HEK293 (cell line): Measurements from ENCODE around the gene DMD.

ENCODE experiments used
- CTCF ChIA-PET: fragments of 350-600 bp; formaldehyde crosslinking; extraction: SDS; loops from one replicate; lab custom pipeline; 2021; ENCODE audit warnings: antibody characterized with exemption; lab: Yijun Ruan, JAX
- POLR2A ChIA-PET: fragments of 300-600 bp; formaldehyde crosslinking; extraction: SDS; loops from one replicate; lab custom pipeline; 2020; ENCODE audit warnings: antibody characterized with exemption, inconsistent platforms; lab: Yijun Ruan, JAX
- H3K27ac ChIP-seq: fragments of 200-500 bp; sonication (Bioruptor generic); 2 replicates; pipeline ENCODE4 v1.5.1; 2014; ENCODE audit warnings: low read depth, low read length, control low read depth, inconsistent platforms; ENCODE audit errors: extremely low read depth
- H3K36me3 ChIP-seq, 2 experiments: fragments of 200-500 bp in 1 of 2; sonication (Bioruptor generic) in 1 of 2; 1 replicate in 1 of 2; 2 replicates in 1 of 2; pipeline ENCODE4 v1.5.1; 2014 to 2017; ENCODE audit warnings: inconsistent platforms in 2 of 2, low read length in 2 of 2; ENCODE audit not compliant: control insufficient read depth in 2 of 2, insufficient read depth in 1 of 2
- H3K4me1 ChIP-seq: fragments of 200-500 bp; sonication (Bioruptor generic); 2 replicates; pipeline ENCODE4 v1.5.1; 2014; ENCODE audit warnings: mild to moderate bottlenecking, low read length, inconsistent platforms; ENCODE audit not compliant: control insufficient read depth, insufficient read depth
- H3K4me3 ChIP-seq: 2 replicates; pipeline ENCODE4 v1.5.1; 2011; ENCODE audit warnings: low read depth, mild to moderate bottlenecking, control low read depth, low read length, moderate library complexity
- H3K9me3 ChIP-seq: fragments of 200-500 bp; sonication (Bioruptor generic); 2 replicates; pipeline ENCODE4 v1.5.1; 2014; ENCODE audit warnings: low read depth, low read length, inconsistent platforms; ENCODE audit not compliant: control insufficient read depth, insufficient read depth
- GLI2 ChIP-seq: fragments of 450-650 bp; formaldehyde crosslinking; IDR thresholded peaks from 2 replicates; pipeline ENCODE4; 2017; ENCODE audit warnings: missing biosample characterization, missing genetic modification characterization, low read depth, borderline replicate concordance
- PRDM4 ChIP-seq: fragments of 450-650 bp; formaldehyde crosslinking; IDR thresholded peaks from 2 replicates; pipeline ENCODE4 v1.5.1; 2017; ENCODE audit warnings: missing biosample characterization, missing genetic modification characterization
- SP2 ChIP-seq: fragments of 450-650 bp; formaldehyde crosslinking; IDR thresholded peaks from 2 replicates; pipeline ENCODE4 v1.5.1; 2016; ENCODE audit warnings: missing biosample characterization, missing genetic modification characterization
- SP7 ChIP-seq: fragments of 450-650 bp; formaldehyde crosslinking; IDR thresholded peaks from 2 replicates; pipeline ENCODE4 v1.5.1; 2016; ENCODE audit warnings: missing biosample characterization, missing genetic modification characterization
- WT1 ChIP-seq: fragments of 450-650 bp; formaldehyde crosslinking; IDR thresholded peaks from 2 replicates; pipeline ENCODE4 v1.5.1; 2016; ENCODE audit warnings: missing biosample characterization, missing genetic modification characterization
- ZFP41 ChIP-seq: fragments of 450-650 bp; formaldehyde crosslinking; IDR thresholded peaks from 2 replicates; pipeline ENCODE4 v1.5.1; 2016; ENCODE audit warnings: missing biosample characterization, missing genetic modification characterization, borderline replicate concordance
- ZIC2 ChIP-seq: fragments of 450-650 bp; formaldehyde crosslinking; IDR thresholded peaks from 2 replicates; pipeline ENCODE4 v1.5.1; 2016; ENCODE audit warnings: missing biosample characterization, missing genetic modification characterization
- ZNF133 ChIP-seq: fragments of 450-650 bp; formaldehyde crosslinking; IDR thresholded peaks from 2 replicates; pipeline ENCODE4 v1.5.1; 2016; ENCODE audit warnings: missing biosample characterization, missing genetic modification characterization
- ZNF155 ChIP-seq: fragments of 450-650 bp; formaldehyde crosslinking; IDR thresholded peaks from 2 replicates; pipeline ENCODE4 v1.5.1; 2016; ENCODE audit warnings: missing biosample characterization, missing genetic modification characterization
- ZNF169 ChIP-seq: fragments of 450-650 bp; formaldehyde crosslinking; IDR thresholded peaks from 2 replicates; pipeline ENCODE4 v1.5.1; 2016; ENCODE audit warnings: missing biosample characterization, missing genetic modification characterization
- ZNF175 ChIP-seq: fragments of 450-650 bp; formaldehyde crosslinking; IDR thresholded peaks from 2 replicates; pipeline ENCODE4 v1.5.1; 2016; ENCODE audit warnings: missing biosample characterization, missing genetic modification characterization
- ZNF18 ChIP-seq: fragments of 450-650 bp; formaldehyde crosslinking; IDR thresholded peaks from 2 replicates; pipeline ENCODE4 v1.5.1; 2016; ENCODE audit warnings: missing biosample characterization, missing genetic modification characterization
- ZNF362 ChIP-seq: fragments of 450-650 bp; formaldehyde crosslinking; IDR thresholded peaks from 2 replicates; pipeline ENCODE4 v1.5.1; 2016; ENCODE audit warnings: missing biosample characterization, missing genetic modification characterization
- ZNF366 ChIP-seq: fragments of 450-650 bp; formaldehyde crosslinking; conservative IDR thresholded peaks from 2 replicates; pipeline ENCODE4 v1.5.1; 2016; ENCODE audit warnings: missing biosample characterization, missing genetic modification characterization
- ZNF585B ChIP-seq: fragments of 450-650 bp; formaldehyde crosslinking; IDR thresholded peaks from 2 replicates; pipeline ENCODE4 v1.5.1; 2016; ENCODE audit warnings: missing biosample characterization, missing genetic modification characterization
- ZNF626 ChIP-seq: fragments of 450-650 bp; sonication (Bioruptor Pico); formaldehyde crosslinking; IDR thresholded peaks from 2 replicates; pipeline ENCODE4 v1.5.1; 2018; ENCODE audit warnings: missing biosample characterization, missing genetic modification characterization, inconsistent platforms
- TF ChIP-seq, protein P1 (sequence below): fragments of 450-650 bp; formaldehyde crosslinking; IDR thresholded peaks from 2 replicates; pipeline ENCODE4 v1.5.1; 2016; ENCODE audit warnings: missing biosample characterization, missing genetic modification characterization, borderline replicate concordance
- TF ChIP-seq, protein P2 (sequence below): fragments of 450-650 bp; IDR thresholded peaks from 2 replicates; pipeline ENCODE4 v1.5.1; 2018; ENCODE audit warnings: missing biosample characterization, mild to moderate bottlenecking, missing genetic modification characterization
- TF ChIP-seq, protein P3 (sequence below): fragments of 450-650 bp; formaldehyde crosslinking; IDR thresholded peaks from 2 replicates; pipeline ENCODE4 v1.5.1; 2016; ENCODE audit warnings: missing biosample characterization, missing genetic modification characterization

DMD gene

GRCh38 chrX:33194289-33194688 lies 17.1 kb downstream of the DMD start (continued):
- TF ChIP-seq PRDM4 = no peak
- no peak for TF ChIP-seq SP7
- TF ChIP-seq ZFP41 (tag by site-specific recombination) = no peak
- TF ChIP-seq, protein P1, sequence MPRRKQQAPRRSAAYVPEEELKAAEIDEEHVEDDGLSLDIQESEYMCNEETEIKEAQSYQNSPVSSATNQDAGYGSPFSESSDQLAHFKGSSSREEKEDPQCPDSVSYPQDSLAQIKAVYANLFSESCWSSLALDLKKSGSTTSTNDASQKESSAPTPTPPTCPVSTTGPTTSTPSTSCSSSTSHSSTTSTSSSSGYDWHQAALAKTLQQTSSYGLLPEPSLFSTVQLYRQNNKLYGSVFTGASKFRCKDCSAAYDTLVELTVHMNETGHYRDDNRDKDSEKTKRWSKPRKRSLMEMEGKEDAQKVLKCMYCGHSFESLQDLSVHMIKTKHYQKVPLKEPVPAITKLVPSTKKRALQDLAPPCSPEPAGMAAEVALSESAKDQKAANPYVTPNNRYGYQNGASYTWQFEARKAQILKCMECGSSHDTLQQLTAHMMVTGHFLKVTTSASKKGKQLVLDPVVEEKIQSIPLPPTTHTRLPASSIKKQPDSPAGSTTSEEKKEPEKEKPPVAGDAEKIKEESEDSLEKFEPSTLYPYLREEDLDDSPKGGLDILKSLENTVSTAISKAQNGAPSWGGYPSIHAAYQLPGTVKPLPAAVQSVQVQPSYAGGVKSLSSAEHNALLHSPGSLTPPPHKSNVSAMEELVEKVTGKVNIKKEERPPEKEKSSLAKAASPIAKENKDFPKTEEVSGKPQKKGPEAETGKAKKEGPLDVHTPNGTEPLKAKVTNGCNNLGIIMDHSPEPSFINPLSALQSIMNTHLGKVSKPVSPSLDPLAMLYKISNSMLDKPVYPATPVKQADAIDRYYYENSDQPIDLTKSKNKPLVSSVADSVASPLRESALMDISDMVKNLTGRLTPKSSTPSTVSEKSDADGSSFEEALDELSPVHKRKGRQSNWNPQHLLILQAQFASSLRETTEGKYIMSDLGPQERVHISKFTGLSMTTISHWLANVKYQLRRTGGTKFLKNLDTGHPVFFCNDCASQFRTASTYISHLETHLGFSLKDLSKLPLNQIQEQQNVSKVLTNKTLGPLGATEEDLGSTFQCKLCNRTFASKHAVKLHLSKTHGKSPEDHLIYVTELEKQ = no peak
- no peak for TF ChIP-seq ZNF155 (tag by site-specific recombination)
- TF ChIP-seq ZNF175 (tag by site-specific recombination) = no peak
- no peak for TF ChIP-seq ZNF133 (tag by site-specific recombination)

- no peaks in the 10 kb centered on the region for H3K4me1 ChIP-seq
- ChIA-PET POLR2A (no interaction called here), CTCF (interaction anchor here (0.6 kb wide), 1 partner anchor 1221 kb away, joined by 3 read pairs; no protein-coding TSS in a partner anchor)
- no peak overlapping the region for H3K27ac ChIP-seq
- H3K9me3 ChIP-seq = no peaks in the 10 kb centered on the region
- no peak for TF ChIP-seq WT1
- TF ChIP-seq ZNF362 (tag by site-specific recombination) = no peak
- TF ChIP-seq ZNF133 (tag by site-specific recombination) = no peak
- H3K4me3 ChIP-seq = no peak overlapping the region
- H3K36me3 ChIP-seq = no peaks in the 10 kb centered on the region
These were observed 21.3 kb downstream of the DMD start for GRCh38 chrX:33190016-33190415.

DNA sequence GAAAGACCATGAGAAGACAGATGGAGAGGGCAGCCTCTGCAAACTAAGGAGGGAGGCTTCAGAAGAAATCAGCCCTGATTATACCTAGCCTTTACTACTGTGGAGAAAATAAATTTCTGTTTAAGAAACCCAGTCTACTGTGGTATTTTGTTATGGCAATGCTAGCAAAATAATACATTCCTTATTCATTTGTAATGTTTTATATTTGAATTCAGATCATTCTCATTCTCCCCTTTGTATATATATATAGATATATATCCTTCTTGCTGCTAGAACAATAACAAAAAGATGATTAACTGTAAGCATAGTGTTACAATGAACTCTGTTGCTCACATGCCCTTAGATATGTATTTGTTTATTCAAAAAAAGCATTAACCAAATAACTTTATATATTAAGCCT lies 22.5 kb downstream of the DMD start:
- no peaks in the 10 kb centered on the region for H3K36me3 ChIP-seq
- ChIA-PET POLR2A (no interaction called here), CTCF (no interaction called here)
- H3K9me3 ChIP-seq = no peaks in the 10 kb centered on the region
- H3K4me3 ChIP-seq = no peak overlapping the region
- no peaks in the 10 kb centered on the region for H3K4me1 ChIP-seq
- no peak overlapping the region for H3K27ac ChIP-seq
- TF ChIP-seq ZIC2 (tag by site-specific recombination) (no peak), SP2 (no peak), GLI2 (tag by site-specific recombination) (no peak), ZNF169 (no peak), ZNF366 (no peak), ZNF585B (tag by site-specific recombination) (no peak), ZNF626 (tag by site-specific recombination) (no peak), ZNF18 (tag by site-specific recombination) (no peak)
- TF ChIP-seq, protein P2, sequence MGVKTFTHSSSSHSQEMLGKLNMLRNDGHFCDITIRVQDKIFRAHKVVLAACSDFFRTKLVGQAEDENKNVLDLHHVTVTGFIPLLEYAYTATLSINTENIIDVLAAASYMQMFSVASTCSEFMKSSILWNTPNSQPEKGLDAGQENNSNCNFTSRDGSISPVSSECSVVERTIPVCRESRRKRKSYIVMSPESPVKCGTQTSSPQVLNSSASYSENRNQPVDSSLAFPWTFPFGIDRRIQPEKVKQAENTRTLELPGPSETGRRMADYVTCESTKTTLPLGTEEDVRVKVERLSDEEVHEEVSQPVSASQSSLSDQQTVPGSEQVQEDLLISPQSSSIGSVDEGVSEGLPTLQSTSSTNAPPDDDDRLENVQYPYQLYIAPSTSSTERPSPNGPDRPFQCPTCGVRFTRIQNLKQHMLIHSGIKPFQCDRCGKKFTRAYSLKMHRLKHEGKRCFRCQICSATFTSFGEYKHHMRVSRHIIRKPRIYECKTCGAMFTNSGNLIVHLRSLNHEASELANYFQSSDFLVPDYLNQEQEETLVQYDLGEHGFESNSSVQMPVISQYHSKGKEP (tag by site-specific recombination) = no peak
- TF ChIP-seq, protein P3, sequence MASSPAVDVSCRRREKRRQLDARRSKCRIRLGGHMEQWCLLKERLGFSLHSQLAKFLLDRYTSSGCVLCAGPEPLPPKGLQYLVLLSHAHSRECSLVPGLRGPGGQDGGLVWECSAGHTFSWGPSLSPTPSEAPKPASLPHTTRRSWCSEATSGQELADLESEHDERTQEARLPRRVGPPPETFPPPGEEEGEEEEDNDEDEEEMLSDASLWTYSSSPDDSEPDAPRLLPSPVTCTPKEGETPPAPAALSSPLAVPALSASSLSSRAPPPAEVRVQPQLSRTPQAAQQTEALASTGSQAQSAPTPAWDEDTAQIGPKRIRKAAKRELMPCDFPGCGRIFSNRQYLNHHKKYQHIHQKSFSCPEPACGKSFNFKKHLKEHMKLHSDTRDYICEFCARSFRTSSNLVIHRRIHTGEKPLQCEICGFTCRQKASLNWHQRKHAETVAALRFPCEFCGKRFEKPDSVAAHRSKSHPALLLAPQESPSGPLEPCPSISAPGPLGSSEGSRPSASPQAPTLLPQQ (tag by site-specific recombination) = no peak
